ENCODE measurements around the gene FARS2. TPM values are rescaled to one million over a fixed set of nuclear protein-coding genes. Genes with fewer than 3 reads are reported as not detected.

Gene FARS2
- total and polyA plus RNA-seq, 2 of the 13 experiments (the other 11 are each of a cell fraction or from before 2014, with no cell fraction given), result 15.4 to 26.0 TPM

GRCh38 chr6:5455142-5455541, 193.8 kb downstream of the FARS2 start:
- BruUV-seq (replicated peaks), result no TSS peak
- H3K27ac ChIP-seq (ENCODE audit: extremely low read length, insufficient read depth, low read length), result no peak overlapping the region
- CTCF ChIA-PET (ENCODE audit: low intra/inter-chr PET ratio, low total read pairs), result no interaction called here
- FAIRE-seq, result no peak
- no peaks in the 10 kb centered on the region for H3K9me3 ChIP-seq (ENCODE audit: low read length)
- no peaks in the 10 kb centered on the region for H3K79me2 ChIP-seq (ENCODE audit: insufficient read depth, low read length)
- 74% methylated on average over 4 of the region's 4 CpGs for WGBS (ENCODE audit: low lambda C conversion rate)
- no peak overlapping the region for H3K9ac ChIP-seq (ENCODE audit: insufficient read depth, low read depth, low read length)
- no peak for DNase-seq (ENCODE audit: low spot score)
- no peak overlapping the region for H3K4me3 ChIP-seq (replicated peaks in 1 of 3; ENCODE audit: insufficient read depth in 1 of 3, low read depth in 2 of 3, low read length in 3 of 3)
- POLR2A ChIA-PET, result no interaction called here
- ATAC-seq, result no peak
- no peaks in the 10 kb centered on the region for H4K20me1 ChIP-seq (ENCODE audit: insufficient read depth, low read length)
- H2AFZ ChIP-seq (ENCODE audit: low read length), result no peak overlapping the region
- intact Hi-C loops (cut with micrococcal nuclease; ENCODE audit: unreplicated experiment), result no loop called here
- 0 out of 5 replicates have a peak, but pooled peaks cover 0 to 1% of the 10 kb centered on the region in 2 experiments for H3K36me3 ChIP-seq (replicated peaks in 1 of 2; ENCODE audit: control insufficient read depth in 1 of 2, insufficient read depth in 2 of 2, low read length in 2 of 2)
- TF ChIP-seq AGO1 (IDR thresholded peaks at IDR 0.05; ENCODE audit: low read depth, low read length, poor library complexity, severe bottlenecking) (no peak), EZH2 (conservative IDR thresholded peaks at IDR 0.05; ENCODE audit: low read depth, low read length) (no peak), MAF1 (CRISPR knock-in tag; IDR thresholded peaks at IDR 0.05; ENCODE audit: borderline replicate concordance) (no peak), KMT2A (CRISPR knock-in tag; IDR thresholded peaks at IDR 0.05) (no peak), TCF12 (IDR thresholded peaks at IDR 0.05) (no peak), TCF12 (CRISPR knock-in tag; IDR thresholded peaks at IDR 0.05) (no peak), ZBTB7A (CRISPR knock-in tag; IDR thresholded peaks at IDR 0.05) (no peak), USF2 (IDR thresholded peaks at IDR 0.05; ENCODE audit: low read depth, low read length) (no peak), USF2 (CRISPR knock-in tag; IDR thresholded peaks at IDR 0.05; ENCODE audit: borderline replicate concordance) (no peak), RAD51 (IDR thresholded peaks at IDR 0.05; ENCODE audit: borderline replicate concordance) (no peak), ZXDC (CRISPR knock-in tag; IDR thresholded peaks at IDR 0.05) (no peak), TEF (CRISPR knock-in tag; IDR thresholded peaks at IDR 0.05) (no peak), ZNF30 (CRISPR knock-in tag; IDR thresholded peaks at IDR 0.05) (no peak)
- no peaks in the 10 kb centered on the region for H3K4me1 ChIP-seq (ENCODE audit: insufficient read depth, low read length)
- no peaks in the 10 kb centered on the region for H3K27me3 ChIP-seq (ENCODE audit: control insufficient read depth in 1 of 2, insufficient read depth in 2 of 2, low read length in 2 of 2)
- no peak overlapping the region for H3K4me2 ChIP-seq (ENCODE audit: low read depth, low read length)
- in situ Hi-C loops (cut with HindIII; ENCODE audit: extremely low pct_ligation_motif_present, low pct_unique_long_range_greater_than_20kb), result no loop called here

Data from HepG2 (cell line).